Stimulated activated CD4-positive, alpha-beta T cell treated with anti-CD3 and anti-CD28 coated beads, Interleukin-15, amount 100 ng/mL, for 1 hour (primary cell): Measurements from ENCODE around the gene RAB40C.
A peak's percentile ranks its signal among the peaks of the same experiment; 100 is the strongest.

ENCODE experiments used
- DNase-seq, 2 donors: peaks; one replicate each; pipeline ENCODE4 v3.0.0-alpha.2; 2020; ENCODE audit warnings: low read depth in 1 of 2, low spot score in 1 of 2

Gene RAB40C

GRCh38 chr16:666572-666971, 76.7 kb downstream of the RAB40C start:
- DNase-seq = no peak

GRCh38 chr16:667113-667779, 77.4 kb downstream of the RAB40C start:
- no peak for DNase-seq

- peak; percentile 85 to 94 for DNase-seq
These were observed 78.1 kb downstream of the RAB40C start, which contains the start of gene RHOT2 for GRCh38 chr16:667780-668518. TSS of gene RHOT2 (plus strand) at chr16:668132. CDS start at chr16:668200, 68 bp downstream.

- DNase-seq = no peak
These were observed 78.8 kb downstream of the RAB40C start for GRCh38 chr16:668519-669171.

- DNase-seq = no peak
These were observed 79.8 kb downstream of the RAB40C start for GRCh38 chr16:669666-670065.

- DNase-seq = no peak
These were observed 80.9 kb downstream of the RAB40C start for GRCh38 chr16:670485-671352.

- no peak for DNase-seq
These were observed 81.7 kb downstream of the RAB40C start for GRCh38 chr16:671353-672131.

GRCh38 chr16:672371-672770, 82.5 kb downstream of the RAB40C start:
- no peak for DNase-seq

GRCh38 chr16:672851-673250, 83.0 kb downstream of the RAB40C start:
- no peak for DNase-seq

GRCh38 chr16:673399-673991, 83.6 kb downstream of the RAB40C start:
- no peak for DNase-seq

- no peak for DNase-seq
These were observed 84.5 kb downstream of the RAB40C start for GRCh38 chr16:674214-674881.

- DNase-seq = no peak
These were observed 85.4 kb downstream of the RAB40C start, which contains the start of gene RHBDL1 for GRCh38 chr16:674968-675883. TSS of gene RHBDL1 (plus strand) at chr16:675671. CDS start at chr16:675791, 120 bp downstream.

GRCh38 chr16:675884-676564, 86.2 kb downstream of the RAB40C start:
- DNase-seq = no peak

- no peak for DNase-seq
These were observed 86.7 kb downstream of the RAB40C start for GRCh38 chr16:676565-676902.

- DNase-seq = no peak
These were observed 87.0 kb downstream of the RAB40C start for GRCh38 chr16:676913-677312.

GRCh38 chr16:677316-678190, 87.7 kb downstream of the RAB40C start:
- no peak for DNase-seq
